Effector memory CD8-positive, alpha-beta T cell (primary cell): ENCODE data around the gene SIRPB2.
"Not testable (repeated sequence)": the region's sequence is repeated elsewhere in the genome, so short reads cannot be mapped to it uniquely, and the experiment has no call there.

Experiments
- ATAC-seq: fragments of 150-1000 bp; cut with Tn5 transposase; replicated peaks from 2 replicates; pipeline ENCODE4 v1.10.0; 2021; ENCODE audit warnings: mild to moderate bottlenecking, moderate library complexity
- DNase-seq, 3 experiments: peaks; one replicate each; pipeline ENCODE4 v3.0.0; 2021
- H3K27ac Mint-ChIP-seq, 2 donors: one replicate each; pipeline ENCODE4 v1.8.0; 2022; ENCODE audit warnings: mild to moderate bottlenecking in 2 of 2, mixed read lengths in 2 of 2, moderate library complexity in 2 of 2
- H3K27me3 Mint-ChIP-seq, 2 donors: one replicate each; pipeline ENCODE4 v1.8.0; 2022; ENCODE audit warnings: mixed read lengths in 2 of 2
- H3K36me3 Mint-ChIP-seq: one replicate; pipeline ENCODE4 v1.8.0; 2022; ENCODE audit warnings: mild to moderate bottlenecking, moderate library complexity, mixed read lengths; ENCODE audit not compliant: insufficient read depth
- H3K4me1 Mint-ChIP-seq, 2 donors: one replicate each; pipeline ENCODE4 v1.8.0; 2022; ENCODE audit warnings: low read depth in 2 of 2, mixed read lengths in 2 of 2
- H3K4me3 Mint-ChIP-seq, 2 donors: one replicate each; pipeline ENCODE4 v1.8.0; 2022; ENCODE audit warnings: mild to moderate bottlenecking in 2 of 2, mixed read lengths in 2 of 2, moderate library complexity in 2 of 2
- H3K9me3 Mint-ChIP-seq, 2 donors: one replicate each; pipeline ENCODE4 v1.8.0; 2022; ENCODE audit warnings: mixed read lengths in 2 of 2

SIRPB2 gene

DNA sequence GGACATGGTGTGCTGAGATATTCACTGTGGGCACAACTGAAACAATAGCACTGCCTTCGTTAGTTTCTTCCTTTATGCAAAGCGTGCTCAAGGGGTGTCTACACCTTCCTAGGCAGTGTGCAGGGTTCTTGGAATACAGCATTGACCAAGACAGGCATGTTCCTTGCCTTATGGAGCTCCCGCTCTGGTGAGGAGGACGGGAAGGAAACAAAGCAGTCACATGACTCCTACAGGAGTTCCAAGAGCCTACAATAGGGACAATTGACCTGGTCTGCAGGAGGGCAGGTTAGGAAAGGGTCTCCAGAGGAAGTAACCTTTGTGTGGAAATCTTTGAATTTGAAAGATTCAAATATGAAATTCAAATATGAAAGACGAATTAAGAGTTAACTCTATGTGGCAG is 25.8 kb upstream of the SIRPB2 start:
- no peaks in the 10 kb centered on the region for H3K4me1 Mint-ChIP-seq
- ATAC-seq (no peak), DNase-seq (no peak)
- H3K27me3 Mint-ChIP-seq: peaks cover 28 to 61% of the 10 kb centered on the region in 2 donors
- H3K36me3 Mint-ChIP-seq: no peaks in the 10 kb centered on the region
- H3K4me3 Mint-ChIP-seq: no peak overlapping the region
- H3K9me3 Mint-ChIP-seq: no peaks in the 10 kb centered on the region
- no peak overlapping the region for H3K27ac Mint-ChIP-seq

DNA sequence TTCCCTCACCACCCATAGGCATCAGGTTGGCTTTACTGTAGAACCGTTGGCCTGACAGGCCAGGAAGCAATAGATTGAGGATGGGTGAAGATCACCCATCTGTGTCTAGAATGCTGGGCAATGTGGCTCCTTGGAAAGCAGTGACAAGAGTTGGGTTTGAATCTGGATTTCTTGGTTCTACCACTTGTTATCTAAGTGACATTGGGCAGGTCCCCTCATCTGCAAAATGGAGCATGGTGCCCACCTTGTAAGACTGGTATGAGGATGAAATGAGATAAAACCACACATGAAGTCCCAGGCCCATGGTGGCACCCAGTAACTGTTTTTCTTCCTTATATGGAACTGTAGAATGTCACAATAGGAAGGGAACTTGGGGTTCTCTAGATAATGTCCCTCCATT is 22.6 kb upstream of the SIRPB2 start:
- H3K27me3 Mint-ChIP-seq: peaks cover 30 to 63% of the 10 kb centered on the region in 2 donors

DNA sequence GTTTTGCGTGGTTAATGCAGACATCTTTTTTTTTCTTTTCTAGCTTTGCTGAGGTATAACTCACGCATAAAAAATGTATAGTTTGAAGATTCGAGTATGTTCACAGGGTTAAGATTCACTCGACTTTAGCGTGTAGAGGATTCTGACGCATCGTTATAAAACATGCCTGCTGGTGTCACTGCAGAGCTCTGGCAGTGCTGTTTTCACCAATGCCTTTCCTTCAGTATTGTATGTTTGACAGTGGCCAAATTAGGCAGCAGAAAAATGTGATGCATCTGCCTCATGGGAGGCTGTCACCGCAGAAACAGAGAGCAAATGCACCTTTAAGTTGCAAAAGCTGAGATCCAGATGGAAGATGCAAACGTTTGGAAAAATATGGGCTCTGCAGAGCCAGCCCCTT is 18.0 kb upstream of the SIRPB2 start:
- Mint-ChIP-seq H3K27ac (no peak overlapping the region), H3K4me1 (no peaks in the 10 kb centered on the region), H3K36me3 (no peaks in the 10 kb centered on the region), H3K4me3 (no peak overlapping the region), H3K27me3 (peaks cover 33 to 76% of the 10 kb centered on the region in 2 donors), H3K9me3 (no peaks in the 10 kb centered on the region)
- ATAC-seq (no peak), DNase-seq (peak in 1 of 3 experiments; percentile 11)

More for the DNA sequence above, 22.6 kb upstream of the SIRPB2 start:
- Mint-ChIP-seq H3K27ac (no peak overlapping the region), H3K4me3 (no peak overlapping the region), H3K9me3 (no peaks in the 10 kb centered on the region), H3K4me1 (no peaks in the 10 kb centered on the region), H3K36me3 (no peaks in the 10 kb centered on the region)
- ATAC-seq (no peak), DNase-seq (no peak)

DNA sequence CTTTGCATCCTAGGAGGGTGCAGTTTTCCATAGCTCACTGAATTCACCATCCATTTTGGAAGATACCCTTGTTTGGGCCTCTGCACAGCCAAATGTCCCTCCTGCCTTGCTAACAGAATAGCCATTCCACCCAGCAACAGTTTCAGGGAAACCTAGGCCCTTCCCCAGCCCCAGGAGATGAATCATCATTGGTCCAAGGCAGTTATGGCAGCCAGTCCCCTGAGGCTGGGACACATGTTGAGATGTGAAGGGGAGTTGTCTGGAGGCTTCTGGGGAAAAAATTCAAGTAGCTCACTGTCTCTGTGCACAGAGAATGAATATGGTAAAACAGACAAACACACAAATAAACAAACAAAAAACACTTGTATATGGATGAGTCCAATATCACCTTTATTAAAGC is 17.4 kb upstream of the SIRPB2 start:
- DNase-seq (no peak), ATAC-seq (no peak)
- Mint-ChIP-seq H3K4me3 (no peak overlapping the region), H3K36me3 (no peaks in the 10 kb centered on the region), H3K4me1 (peaks cover 0 to 3% of the 10 kb centered on the region in 2 donors), H3K27ac (no peak overlapping the region), H3K27me3 (peaks cover 35 to 80% of the 10 kb centered on the region in 2 donors), H3K9me3 (no peaks in the 10 kb centered on the region)

DNA sequence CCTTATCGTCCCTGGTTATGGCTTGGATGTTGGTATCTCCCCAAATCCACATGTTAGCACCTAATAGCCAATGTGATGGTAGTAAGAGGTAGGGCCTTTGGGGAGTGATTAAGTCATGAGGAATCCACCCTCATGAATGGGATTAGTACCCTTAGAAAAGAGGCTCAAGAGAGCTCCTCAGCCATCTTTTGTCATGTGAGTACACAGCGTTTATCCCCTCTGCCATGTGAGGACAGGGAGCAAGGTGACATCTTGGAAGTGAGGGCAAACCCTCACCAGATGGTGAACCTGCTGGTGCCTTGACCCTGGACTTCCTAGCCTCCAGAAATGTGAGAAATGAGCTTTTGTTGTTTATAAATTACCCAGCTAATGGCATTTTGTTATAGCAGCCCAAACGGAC is 16.1 kb upstream of the SIRPB2 start:
- H3K4me3 Mint-ChIP-seq: no peak overlapping the region
- no peaks in the 10 kb centered on the region for H3K36me3 Mint-ChIP-seq
- ATAC-seq: no peak
- no peak for DNase-seq
- H3K27me3 Mint-ChIP-seq: peaks cover 41 to 86% of the 10 kb centered on the region in 2 donors
- H3K27ac Mint-ChIP-seq: no peak overlapping the region
- H3K4me1 Mint-ChIP-seq: peaks cover 2 to 6% of the 10 kb centered on the region in 2 donors
- no peaks in the 10 kb centered on the region for H3K9me3 Mint-ChIP-seq

DNA sequence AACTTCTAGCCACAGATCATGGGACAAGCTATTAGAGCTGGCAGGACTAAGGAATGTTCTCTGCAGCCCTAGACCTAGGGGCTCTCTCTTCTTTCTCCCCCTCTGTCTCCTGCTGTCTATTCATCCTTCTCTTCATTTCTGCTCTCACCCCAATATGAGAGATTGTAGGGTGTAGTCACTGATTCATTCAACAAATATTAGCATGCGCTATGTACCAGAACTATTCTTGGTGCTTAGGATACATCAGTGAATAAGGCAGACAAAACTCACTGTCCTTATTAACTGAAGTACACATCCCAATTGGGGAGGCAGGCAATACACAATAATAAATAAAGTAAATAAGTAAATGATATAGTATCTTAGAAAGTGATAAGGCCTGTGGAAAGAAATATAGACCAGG is 14.7 kb upstream of the SIRPB2 start:
- Mint-ChIP-seq H3K9me3 (no peaks in the 10 kb centered on the region), H3K4me3 (no peak overlapping the region), H3K36me3 (no peaks in the 10 kb centered on the region), H3K27ac (no peak overlapping the region), H3K27me3 (peaks cover 38 to 79% of the 10 kb centered on the region in 2 donors), H3K4me1 (peaks cover 2 to 6% of the 10 kb centered on the region in 2 donors)
- no peak for DNase-seq
- no peak for ATAC-seq

DNA sequence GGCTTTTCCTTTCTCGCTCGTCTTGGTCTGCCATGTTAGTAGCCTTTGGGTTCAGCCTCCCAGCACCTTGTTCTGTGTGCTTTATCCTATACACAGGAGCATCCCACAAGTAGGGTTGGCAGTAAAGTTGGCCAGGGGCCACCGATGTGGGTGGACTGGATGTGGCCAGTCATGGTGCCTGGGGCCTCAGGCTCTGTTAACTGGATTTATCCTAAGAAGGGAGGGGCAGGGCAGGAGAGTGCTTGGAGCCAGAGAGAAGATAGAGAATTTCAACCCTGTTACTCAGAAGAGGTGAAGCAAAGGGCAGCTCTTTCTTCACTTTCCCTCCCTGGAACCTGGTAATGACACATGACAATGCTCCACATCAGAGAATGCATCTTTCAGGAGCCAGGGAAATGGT is 14.1 kb upstream of the SIRPB2 start:
- Mint-ChIP-seq H3K4me3 (no peak overlapping the region), H3K4me1 (peaks cover 2 to 6% of the 10 kb centered on the region in 2 donors), H3K36me3 (no peaks in the 10 kb centered on the region), H3K27me3 (peaks cover 41 to 81% of the 10 kb centered on the region in 2 donors), H3K9me3 (no peaks in the 10 kb centered on the region), H3K27ac (no peak overlapping the region)
- ATAC-seq (no peak), DNase-seq (no peak)

DNA sequence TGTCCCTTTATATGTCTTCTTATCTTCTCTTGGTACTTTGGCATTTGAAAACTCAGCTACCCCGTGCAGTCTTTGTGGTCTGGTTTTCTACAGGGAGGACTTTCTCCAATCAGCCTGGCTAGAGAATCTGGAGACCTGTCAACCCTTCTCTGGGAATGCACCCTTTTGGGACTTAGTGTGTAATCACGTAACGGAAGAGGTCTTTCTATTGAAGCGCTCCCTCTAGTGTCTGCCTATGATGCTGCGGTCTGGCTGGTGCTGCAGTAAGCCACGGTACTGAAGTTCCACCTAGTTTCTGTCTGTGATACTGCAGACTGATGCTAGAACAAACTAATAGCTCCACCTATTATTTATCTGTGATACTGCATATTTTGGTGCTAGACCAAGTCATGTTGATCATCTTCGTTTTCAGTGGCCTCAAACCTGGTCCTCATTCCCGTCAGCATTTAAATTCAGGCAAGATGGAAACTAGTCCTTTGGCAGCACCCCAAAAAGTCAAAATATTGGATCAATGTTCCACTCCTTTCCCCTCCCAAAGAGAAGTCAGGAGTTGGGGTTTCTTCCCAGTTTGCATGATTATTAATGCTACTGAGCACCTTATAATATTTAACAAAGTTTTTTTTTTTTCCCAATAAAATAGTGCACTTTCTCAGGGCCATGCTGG is 12.5 kb upstream of the SIRPB2 start:
- H3K27ac Mint-ChIP-seq: no peak overlapping the region
- peaks cover 2 to 6% of the 10 kb centered on the region in 2 donors for H3K4me1 Mint-ChIP-seq
- H3K36me3 Mint-ChIP-seq: no peaks in the 10 kb centered on the region
- DNase-seq (peak; percentile 64 to 80 (median 65)), ATAC-seq (peak; percentile 100)
- no peak overlapping the region for H3K4me3 Mint-ChIP-seq
- no peaks in the 10 kb centered on the region for H3K9me3 Mint-ChIP-seq
- peaks cover 54 to 84% of the 10 kb centered on the region in 2 donors for H3K27me3 Mint-ChIP-seq

DNA sequence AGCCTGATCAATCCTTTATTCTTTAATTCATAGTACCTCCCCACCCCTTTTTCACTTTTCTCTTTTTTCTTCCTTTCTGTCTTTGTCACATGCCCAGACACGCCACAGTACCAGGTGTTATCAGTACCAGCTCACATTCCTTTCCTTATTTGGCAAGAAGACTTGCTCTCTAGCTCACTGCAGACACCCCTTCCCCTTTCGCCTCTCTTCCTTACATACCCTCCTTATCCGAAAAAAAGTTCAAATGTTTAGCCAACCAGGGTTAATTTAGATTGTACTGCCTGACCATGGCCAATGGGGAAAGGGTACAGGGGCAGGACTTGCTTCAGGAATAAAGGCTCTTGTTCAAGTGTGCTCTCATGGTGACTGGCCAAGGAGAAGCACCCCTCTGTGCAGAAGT is 9.3 kb upstream of the SIRPB2 start:
- Mint-ChIP-seq H3K27me3 (peaks cover 72 to 87% of the 10 kb centered on the region in 2 donors), H3K27ac (no peak overlapping the region), H3K4me3 (no peak overlapping the region), H3K36me3 (no peaks in the 10 kb centered on the region), H3K4me1 (peaks cover 2 to 6% of the 10 kb centered on the region in 2 donors), H3K9me3 (no peaks in the 10 kb centered on the region)
- DNase-seq: no peak
- no peak for ATAC-seq

DNA sequence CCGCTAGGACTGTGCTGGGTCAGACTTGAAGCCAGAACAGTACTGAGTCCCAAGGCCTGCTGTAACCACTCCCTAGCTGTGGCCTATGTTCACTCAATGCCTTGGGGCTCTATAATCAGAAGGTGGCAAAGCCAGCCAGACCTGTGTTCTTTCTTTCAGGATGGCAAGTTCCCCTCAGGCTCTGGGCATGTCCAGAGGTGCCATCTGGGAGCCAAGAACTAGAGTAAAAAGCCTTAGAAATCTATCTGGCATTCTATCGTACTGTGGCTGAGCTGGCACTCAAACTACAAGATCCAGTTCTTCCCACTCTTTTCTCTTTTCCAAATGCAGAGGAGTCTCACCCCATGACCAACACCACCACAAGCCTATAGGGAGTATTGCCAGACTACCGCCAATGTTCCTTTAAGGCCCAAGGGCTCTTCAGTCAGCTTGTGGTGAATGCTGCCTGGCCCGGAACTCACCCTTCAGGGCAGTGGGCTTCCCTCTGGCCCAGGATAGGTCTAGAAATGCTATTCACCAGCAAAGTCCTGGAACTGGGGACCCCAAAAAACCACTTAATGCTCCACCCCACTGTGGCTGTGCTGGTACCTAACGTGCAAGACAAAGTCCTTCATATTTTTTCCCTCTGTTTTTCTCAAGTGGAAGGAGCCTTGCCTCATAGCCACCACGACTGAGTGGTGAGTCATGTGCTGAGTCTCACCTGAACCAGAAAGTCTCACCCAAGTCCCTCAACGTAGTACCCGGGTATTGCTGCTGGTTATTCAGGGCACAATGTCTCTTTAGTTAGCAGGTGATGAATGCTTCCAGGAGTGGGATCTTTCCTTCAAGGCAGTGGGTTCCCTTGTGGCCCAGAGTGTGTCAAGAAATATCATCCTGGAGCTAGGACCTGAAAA is 8.6 kb upstream of the SIRPB2 start:
- peaks cover 3 to 6% of the 10 kb centered on the region in 2 donors for H3K4me1 Mint-ChIP-seq
- no peaks in the 10 kb centered on the region for H3K36me3 Mint-ChIP-seq
- no peaks in the 10 kb centered on the region for H3K9me3 Mint-ChIP-seq
- peaks cover 79 to 80% of the 10 kb centered on the region in 2 donors for H3K27me3 Mint-ChIP-seq
- no peak overlapping the region for H3K27ac Mint-ChIP-seq
- no peak overlapping the region for H3K4me3 Mint-ChIP-seq
- DNase-seq: no peak
- no peak for ATAC-seq

DNA sequence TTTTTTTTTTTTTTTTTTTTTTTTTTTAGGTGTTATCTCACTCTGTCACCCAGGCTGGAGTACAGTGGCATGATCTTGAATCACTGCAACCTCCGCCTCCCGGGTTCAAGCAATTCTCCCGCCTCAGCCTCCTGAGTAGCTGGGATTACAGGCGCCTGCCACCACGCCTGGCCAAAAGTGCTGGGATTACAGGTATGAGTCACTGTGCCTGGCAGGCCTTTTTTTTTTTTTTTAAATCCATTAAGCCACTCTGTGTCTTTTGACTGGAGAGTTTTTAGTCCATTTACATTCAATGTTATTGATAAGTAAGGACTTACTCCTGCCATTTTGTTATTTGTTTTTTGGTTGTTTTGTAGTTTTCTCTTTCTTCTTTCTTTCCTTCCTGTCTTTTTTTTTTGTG is 6.2 kb upstream of the SIRPB2 start:
- H3K9me3 Mint-ChIP-seq, H3K4me1 Mint-ChIP-seq, H3K4me3 Mint-ChIP-seq, DNase-seq, ATAC-seq, H3K27ac Mint-ChIP-seq, H3K36me3 Mint-ChIP-seq: not testable (repeated sequence)
- H3K27me3 Mint-ChIP-seq: peaks cover 70 to 77% of the 10 kb centered on the region in 2 donors

DNA sequence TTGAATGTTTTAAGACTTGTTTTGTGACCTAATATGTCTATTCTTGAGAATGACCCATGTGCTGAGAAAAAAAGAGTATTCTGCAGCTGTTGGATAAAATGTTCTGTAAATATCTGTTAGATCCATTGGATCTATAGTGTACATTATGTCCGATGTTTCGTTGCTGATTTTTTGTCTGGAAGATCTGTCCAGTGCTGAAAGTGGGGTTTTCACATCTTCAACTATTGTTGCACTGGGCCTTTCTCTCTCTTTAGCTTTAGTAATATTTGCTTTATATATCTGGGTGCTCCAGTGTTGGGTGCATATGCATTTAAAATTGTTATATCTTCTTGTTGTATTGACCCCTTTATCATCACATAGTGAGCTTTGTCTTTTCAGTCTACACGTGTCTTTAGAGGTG is 5.7 kb upstream of the SIRPB2 start:
- no peaks in the 10 kb centered on the region for H3K36me3 Mint-ChIP-seq
- H3K4me1 Mint-ChIP-seq: peaks cover 0 to 2% of the 10 kb centered on the region in 2 donors
- H3K27ac Mint-ChIP-seq: no peak overlapping the region
- ATAC-seq (no peak), DNase-seq (no peak)
- H3K27me3 Mint-ChIP-seq: peaks cover 69 to 73% of the 10 kb centered on the region in 2 donors
- no peak overlapping the region for H3K4me3 Mint-ChIP-seq
- no peaks in the 10 kb centered on the region for H3K9me3 Mint-ChIP-seq

DNA sequence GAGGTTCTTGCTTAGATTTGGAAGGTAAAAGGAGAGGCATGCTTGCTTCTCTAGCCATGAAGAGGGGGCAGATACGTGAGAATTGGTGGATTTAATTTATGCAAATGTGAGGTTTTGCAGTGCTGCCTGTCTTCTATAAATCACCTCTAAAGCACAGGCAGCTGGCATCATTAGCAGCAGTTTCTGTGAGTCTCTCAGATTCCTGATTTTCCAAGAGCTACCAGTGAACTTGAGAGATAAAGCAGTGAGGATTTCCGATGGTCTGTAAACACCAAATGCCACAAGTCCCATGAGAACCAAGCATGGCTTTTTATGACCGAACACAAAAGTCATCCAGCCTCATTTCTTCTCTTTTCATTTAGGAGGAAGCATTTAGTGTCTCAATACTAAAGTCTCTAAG is 3.2 kb upstream of the SIRPB2 start:
- H3K27ac Mint-ChIP-seq: no peak overlapping the region
- H3K4me3 Mint-ChIP-seq: no peak overlapping the region
- ATAC-seq: no peak
- no peaks in the 10 kb centered on the region for H3K36me3 Mint-ChIP-seq
- no peak for DNase-seq
- peaks cover 72% of the 10 kb centered on the region in 2 donors for H3K27me3 Mint-ChIP-seq
- H3K4me1 Mint-ChIP-seq: peaks cover 0 to 2% of the 10 kb centered on the region in 2 donors
- no peaks in the 10 kb centered on the region for H3K9me3 Mint-ChIP-seq

DNA sequence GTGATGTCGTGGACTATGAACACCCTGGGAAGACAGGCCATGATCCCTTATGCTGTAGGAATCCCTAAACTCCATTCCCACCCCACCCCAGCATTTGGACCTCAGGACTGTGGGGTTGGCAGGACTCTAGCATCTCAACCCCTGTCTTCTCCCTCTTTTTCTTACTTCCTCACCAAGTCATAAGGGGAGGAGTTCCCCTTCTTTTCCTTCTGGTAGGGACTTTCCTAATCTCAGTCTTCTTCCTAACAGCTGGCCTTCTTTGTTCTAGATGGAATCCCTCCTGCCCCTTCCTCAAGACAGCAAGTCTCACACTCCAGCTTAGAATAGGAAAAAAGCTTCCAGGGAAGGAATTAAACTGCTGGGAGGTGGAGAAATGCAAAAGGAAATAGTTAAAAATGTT is 2.3 kb upstream of the SIRPB2 start:
- Mint-ChIP-seq H3K27me3 (peaks cover 72 to 75% of the 10 kb centered on the region in 2 donors), H3K9me3 (no peaks in the 10 kb centered on the region)

More for the DNA sequence above, 2.3 kb upstream of the SIRPB2 start:
- Mint-ChIP-seq H3K27ac (no peak overlapping the region), H3K4me1 (peaks cover 0 to 2% of the 10 kb centered on the region in 2 donors), H3K36me3 (no peaks in the 10 kb centered on the region), H3K4me3 (no peak overlapping the region)
- DNase-seq (no peak), ATAC-seq (no peak)
